NCI-H1930 (cell line): ENCODE results near the gene ITGA7.
"Not testable (repeated sequence)": the region's sequence is repeated elsewhere in the genome, so short reads cannot be mapped to it uniquely, and the experiment has no call there.

Experiments used
- DNase-seq, 2 experiments: peaks; one replicate each; lab custom pipeline; 2025; lab: John Stamatoyannopoulos, UW

Gene ITGA7

DNA sequence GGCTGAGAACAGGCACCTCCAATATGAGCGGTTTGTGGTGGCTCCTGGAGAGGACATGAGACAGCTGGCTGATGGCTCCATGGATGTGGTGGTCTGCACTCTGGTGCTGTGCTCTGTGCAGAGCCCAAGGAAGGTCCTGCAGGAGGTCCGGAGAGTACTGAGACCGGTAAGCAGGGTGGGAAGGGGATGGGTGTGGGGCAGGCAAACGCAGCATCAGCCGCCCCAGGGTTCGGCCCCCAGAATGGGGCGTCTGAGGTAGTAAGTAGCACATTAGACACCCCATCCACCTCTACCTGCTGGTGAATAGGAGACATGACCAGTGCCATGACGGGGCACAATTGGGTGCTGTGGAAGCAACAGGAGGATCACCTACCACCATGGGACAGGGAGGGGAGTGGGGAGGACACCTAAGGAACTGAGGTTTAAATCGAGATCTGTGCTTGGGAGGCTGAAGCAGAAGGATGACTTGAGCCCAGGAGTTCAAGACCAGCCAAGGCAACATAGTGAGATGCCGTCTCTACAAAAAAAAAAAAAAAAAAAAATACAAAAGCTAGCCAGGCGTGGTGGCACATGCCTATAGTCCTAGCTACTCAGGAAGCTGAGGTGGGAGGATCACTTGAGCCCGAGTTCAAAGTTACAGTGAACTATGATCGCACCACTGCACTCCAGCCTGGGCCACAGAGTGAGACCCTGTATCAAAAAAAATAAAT, 25.5 kb downstream of the ITGA7 start:
- DNase-seq, result no peak

DNA sequence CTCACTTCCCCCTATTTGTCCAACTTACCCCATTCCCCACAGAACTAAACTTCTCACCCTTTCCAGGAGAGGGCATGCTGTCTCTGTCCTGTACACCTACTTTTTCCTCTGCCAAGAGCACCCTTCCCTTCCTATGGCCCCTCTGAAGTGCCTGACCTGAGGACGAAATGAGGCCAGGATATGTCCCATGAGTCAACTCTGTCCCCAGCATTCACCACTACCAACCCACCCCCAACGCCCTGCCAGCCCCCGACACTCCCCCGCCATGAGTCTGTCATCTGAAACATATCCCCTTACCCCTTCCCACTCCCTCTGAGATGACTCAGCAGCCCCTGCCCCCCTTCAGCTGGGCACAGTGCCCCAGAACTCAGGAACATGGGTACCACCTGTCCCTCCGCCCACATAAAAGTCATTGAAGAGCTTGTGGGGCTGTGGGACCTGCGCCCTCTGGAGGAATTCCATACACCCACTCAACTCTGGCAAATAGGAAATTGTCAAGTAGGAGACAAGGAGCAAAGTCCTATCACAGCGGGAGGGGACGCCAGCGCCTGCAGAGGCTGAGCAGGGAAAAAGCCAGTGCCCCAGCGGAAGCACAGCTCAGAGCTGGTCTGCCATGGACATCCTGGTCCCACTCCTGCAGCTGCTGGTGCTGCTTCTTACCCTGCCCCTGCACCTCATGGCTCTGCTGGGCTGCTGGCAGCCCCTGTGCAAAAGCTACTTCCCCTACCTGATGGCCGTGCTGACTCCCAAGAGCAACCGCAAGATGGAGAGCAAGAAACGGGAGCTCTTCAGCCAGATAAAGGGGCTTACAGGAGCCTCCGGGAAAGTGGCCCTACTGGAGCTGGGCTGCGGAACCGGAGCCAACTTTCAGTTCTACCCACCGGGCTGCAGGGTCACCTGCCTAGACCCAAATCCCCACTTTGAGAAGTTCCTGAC, 26.3 kb downstream of the ITGA7 start:
- peak in 1 of 2 experiments; percentile 33 for DNase-seq

DNA sequence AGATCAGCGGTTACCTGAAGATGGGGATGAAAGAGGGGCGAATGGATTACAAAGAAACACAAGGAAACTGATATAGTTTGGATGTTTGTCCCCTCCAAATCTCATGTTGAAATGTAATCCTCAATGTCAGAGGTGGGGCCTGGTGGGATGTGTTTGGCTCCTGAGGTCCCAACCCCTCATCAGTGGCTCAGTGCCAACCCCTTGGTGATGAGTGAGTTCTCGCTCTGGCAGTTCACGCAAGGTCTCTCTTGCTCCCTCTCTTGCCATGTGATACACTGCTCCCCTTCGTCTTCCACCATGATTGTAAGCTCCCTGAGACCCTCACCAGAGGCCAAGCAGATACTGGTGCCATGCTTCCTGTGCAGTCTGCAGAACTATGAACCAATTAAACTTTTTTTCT, 28.0 kb downstream of the ITGA7 start:
- DNase-seq, result no peak

DNA sequence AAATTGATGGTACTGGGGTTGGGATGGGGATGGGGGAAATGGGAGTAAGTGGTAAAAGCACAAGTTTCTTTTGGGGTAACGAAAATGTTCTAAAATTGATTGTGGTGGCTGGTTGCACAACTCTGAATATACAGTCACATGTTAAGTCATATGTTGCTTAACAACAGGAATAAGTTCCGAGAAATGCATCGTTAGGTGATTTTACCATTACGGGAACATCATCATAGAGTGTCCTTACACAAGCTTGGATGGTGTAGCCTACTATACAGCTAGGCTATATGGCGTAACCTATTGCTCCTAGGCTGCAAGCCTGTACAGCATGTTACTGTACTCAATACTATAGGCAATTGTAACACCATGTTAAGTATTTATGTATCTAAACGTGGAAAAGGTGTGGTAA, 31.0 kb downstream of the ITGA7 start:
- DNase-seq, result no peak

DNA sequence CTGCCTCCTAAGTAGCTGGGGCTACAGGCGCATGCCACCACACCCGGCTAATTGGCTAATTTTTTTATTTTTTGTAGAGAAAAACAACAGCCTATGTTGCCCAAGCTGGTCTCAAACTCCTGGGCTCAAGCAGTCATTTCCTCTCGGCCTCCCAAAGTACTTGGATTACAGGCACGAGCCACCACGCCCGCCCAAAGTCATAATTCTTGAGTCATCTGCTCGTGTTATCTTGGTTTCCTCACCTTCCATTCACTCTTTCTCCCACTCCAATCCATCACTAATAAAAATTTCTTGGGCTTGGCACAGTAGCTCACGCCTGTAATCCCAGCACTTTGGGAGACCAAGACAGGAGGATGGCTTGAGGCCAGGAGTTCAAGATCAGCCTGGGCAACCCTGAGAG, 32.0 kb downstream of the ITGA7 start:
- DNase-seq, result no peak

DNA sequence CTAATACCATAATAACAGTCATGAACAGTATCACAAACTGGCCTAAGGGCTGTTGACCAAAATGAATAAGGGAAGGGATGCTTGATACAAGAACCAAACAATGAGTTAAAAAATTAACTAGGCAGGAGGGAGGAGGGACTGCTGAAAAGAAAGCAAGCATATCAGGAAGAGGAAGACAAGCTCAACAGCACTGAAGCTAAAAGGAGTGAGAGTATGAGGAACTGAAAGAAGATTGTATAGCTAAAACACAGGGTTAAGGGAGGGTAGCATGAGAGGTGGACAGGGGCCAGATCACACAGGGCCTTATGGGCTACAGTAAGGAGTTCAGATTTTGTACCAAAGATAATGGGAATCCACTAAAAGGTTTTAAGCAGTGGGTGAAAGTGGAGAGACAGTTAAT, 34.1 kb downstream of the ITGA7 start:
- no peak for DNase-seq

DNA sequence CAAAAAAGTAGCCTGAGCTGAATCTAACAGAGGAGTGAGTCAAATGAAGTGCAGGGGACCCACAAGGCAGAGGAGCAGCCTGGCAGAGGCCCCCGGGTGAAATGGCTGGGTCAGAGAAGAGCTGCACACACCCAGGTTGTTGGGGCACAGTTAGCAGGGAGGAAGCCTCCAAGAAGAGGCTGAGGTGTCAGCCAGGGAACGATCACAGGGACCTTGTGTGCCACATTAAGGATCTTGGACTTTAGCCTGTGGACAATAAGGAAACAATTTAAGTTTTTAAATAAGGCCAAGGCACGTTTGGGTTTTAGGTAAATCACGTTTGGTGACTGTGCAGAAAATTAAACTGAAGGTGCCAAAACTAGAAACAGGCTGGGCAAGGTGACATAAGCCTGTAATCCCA, 36.0 kb downstream of the ITGA7 start:
- no peak for DNase-seq

DNA sequence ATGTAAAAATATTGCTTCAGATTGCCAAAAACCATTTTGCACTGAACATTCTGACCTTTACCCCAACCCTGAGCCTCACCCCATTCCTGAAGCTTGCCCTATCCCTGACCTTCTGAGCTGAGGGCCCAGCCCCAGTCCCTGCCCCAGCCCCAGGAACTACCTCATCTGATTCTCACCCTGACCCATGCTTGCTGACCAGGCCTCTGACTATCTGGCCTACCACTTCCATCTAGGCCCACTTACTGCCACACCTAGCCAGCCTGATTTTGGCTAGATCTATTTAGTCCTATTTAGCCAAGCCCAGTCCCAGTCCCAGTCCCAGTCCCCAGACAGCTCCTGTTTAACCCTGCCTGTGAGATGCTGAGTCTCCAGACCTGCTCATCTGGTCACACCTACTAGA, 37.4 kb downstream of the ITGA7 start:
- no peak for DNase-seq

DNA sequence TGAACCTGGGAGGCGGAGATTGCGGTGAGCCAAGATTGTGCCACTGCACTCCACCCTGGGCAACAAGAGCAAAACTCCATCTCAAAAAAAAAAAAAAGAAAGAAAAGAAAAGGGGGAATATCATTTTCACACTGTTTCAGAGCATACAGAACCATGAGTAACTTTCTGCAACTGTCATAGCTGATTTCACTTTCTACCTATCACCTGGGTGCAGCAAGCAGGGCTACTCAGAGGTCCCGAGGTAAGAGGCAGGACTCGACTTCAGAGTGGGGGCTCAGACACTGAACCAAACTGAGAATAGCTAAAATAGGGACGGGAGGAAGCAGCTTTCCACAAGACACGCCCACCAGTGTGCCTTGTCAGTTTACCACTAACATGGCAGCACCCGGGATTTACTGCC, 41.2 kb downstream of the ITGA7 start:
- no peak for DNase-seq

DNA sequence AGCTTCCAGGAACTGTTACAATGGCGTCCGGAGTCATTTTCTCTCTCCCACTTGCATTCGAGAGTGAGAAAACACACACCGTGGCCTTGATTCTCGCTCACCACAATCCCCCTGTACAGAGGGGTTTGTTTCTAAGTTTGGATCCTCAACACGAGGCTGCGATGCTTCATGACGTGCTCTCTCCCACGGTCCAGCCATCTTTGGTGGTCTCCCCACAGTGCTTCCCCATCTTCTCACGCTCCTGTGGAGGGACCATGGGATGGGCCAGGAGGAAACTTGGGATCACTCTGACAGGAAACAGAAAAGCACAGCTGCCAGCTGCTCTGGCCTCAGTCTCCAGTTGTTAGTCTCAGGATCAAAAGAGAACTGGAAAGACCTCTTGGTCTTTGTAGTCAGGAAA, 42.9 kb downstream of the ITGA7 start:
- DNase-seq, result no peak

DNA sequence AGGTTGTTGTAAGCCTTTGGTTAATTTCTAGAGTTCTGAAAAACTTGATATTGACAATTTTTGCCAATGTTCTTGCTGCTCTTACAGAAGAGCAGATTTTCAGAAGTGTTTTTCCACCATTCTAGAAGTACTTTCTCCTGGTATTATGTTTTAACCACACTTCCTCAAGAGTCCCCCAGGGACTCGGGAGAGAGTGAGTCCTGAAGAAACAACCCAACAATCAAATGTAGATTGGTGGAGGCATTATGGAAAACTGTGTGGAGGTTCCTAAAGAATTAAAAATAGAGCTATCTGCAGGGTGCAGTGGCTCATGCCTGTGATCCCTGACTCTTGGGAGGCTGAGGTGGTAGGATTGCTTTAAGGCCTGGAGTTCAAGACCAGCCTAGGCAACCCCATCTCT, 44.3 kb downstream of the ITGA7 start:
- DNase-seq, result no peak

DNA sequence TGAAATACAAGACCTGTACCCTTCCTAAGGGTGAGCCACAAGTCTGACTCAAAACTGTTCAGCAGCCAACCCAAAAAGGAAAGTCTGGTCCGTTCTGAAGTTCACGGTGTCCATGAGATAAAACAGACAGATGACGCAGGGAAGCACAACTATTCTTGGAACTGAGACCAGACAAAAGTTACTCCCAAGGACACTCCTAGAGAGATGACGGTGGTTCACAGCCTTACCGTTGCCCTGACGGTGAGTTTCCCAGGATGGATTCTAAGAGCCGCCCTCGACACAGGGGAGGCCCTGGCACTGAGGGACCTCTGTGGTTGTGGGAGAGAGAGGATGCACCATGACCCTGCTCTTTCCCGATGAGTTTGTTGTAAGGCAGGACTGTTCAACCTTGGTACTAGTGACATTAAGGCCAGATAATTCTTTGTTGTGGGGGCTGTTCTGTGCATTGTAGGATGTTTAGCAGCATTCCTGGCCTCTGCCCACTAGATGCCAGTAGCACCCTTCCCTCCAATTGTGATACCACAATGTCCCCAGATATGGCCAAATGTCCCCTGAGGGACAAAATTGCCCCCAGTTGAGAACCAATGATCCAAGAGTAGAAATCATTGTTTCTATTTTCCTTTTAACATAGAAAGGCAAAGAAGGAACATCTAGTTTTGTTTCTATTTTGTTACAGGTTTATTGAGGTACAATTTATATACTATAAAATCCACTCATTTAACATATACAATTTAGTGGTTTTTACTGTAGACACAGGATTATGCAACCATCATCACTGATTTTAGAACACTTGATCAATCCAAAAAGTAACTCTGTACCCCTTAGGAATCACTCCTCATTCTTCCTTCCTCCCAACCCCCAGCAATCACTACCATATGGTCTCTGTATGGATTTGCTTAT, 48.0 kb downstream of the ITGA7 start:
- no peak for DNase-seq

DNA sequence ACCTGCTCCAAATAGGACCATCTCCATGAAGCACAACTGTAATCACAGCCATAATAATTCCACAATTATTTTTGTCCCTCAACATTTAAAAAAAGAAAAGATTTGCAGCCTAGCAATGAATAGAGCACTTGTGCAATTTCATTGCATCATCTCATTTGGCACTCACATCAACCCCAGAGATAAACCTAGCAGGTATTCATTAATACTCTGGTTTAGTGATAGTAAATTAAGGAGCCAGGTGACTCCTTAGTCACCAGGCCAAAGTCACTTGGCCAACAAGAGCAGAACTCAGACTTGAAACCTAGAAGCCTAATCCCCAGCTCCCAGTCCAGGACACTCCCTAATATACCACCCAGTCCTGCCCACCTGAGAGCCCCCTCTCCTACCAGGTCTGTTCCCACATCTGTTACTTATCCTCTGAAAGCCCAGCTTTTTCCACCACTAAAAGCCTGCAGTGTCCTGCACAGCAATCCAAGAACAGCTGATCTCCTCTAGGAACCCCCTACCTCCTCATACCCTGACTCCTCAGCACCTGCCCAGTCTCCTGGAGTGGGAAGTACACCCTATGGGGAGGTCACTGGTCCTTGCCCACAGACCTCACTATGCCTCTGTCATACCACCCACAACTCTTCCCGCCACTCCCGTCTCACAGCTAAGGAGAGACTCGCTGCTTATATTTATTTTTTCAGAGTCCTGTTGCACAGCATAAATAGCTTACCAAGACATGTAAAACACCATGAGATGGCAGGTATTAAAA, 48.9 kb downstream of the ITGA7 start:
- DNase-seq, result no peak

DNA sequence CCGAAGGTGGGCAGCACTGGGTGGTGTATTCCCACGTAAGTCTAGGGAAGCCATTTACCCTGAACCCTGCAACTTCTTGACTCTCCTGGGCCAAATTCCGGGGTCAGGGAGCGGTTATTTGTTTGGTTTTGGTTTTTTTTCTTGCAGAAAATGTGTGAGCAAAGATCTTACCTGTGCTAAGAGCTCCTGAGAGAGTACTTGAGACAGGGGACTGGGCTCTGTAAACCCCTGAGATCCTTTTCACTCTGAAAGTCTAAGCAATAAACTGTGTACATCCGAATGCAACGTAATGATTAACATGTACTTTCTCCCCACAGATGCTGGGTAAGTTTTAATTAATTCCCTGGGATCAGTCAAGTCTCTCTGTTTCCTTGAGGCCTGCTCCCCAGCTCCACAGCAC, 49.5 kb downstream of the ITGA7 start:
- no peak for DNase-seq

DNA sequence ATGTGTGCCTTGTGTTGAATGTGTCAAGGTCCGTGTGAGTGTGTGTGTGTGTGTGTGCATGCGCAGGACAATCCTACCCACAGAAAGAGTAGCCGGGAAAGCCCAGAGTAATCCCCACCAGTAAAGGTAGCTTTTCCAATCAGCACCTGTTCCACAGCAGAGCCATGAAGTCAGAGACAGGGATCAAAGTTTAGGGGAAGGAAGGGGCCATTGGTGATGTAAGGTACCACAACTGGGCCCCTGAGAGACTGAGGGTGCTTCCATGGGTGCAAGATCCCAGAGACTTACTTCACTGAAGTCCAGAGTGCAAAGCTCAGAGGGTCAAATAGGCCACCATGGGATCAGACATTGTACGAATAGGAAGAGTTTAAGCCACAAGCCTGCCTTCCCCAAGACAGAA, 50.5 kb downstream of the ITGA7 start:
- no peak for DNase-seq

DNA sequence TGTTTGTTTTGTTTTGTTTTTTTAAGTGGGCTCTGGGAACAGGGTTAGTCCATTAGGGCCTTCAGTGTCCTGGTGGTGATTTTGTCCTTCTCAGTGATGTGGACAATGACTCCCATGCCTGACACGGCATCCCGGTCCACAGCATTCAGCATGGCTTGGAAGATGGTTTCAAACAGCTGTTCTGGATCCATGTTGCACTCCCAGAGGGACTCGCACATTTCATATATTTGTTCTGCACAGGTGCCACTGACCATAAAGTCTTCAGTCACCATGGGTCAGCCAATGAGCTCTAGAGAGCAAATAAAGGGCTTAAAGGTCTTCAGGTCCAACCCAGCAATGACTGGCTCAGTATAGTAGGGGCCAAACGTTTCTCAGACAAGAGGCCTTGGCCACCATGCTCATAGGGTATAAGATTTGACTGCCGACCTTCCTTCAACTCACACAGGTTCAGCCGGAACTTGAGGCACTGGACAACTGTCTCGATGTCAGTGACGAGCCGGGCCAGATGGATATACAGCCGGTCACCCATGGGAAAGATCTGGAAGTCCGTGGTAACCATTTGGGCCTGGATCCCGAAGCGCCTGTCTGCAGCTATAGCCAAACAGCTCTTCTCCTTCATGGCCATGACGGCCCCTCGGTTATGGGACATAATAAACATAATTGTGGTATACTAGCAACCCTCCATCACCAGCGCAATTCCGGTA, 53.0 kb downstream of the ITGA7 start:
- DNase-seq, result no peak

DNA sequence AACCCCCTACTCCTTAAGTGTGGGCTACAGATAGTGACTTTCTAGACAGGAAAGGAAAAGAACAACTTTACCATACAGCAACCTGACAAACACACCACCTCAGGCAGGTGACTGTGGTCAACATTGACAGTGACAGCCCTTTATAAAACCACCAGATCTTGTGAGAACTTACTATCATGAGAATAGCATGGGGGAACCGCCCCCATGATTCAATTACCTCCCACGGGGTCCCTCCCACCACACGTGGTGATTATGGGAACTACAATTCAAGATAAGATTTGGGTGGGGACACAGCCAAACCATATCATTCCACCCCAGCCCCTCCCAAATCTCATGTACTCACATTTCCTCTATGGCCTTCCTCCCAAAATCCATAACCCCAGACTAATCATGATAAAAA, 54.7 kb downstream of the ITGA7 start:
- DNase-seq, result no peak

DNA sequence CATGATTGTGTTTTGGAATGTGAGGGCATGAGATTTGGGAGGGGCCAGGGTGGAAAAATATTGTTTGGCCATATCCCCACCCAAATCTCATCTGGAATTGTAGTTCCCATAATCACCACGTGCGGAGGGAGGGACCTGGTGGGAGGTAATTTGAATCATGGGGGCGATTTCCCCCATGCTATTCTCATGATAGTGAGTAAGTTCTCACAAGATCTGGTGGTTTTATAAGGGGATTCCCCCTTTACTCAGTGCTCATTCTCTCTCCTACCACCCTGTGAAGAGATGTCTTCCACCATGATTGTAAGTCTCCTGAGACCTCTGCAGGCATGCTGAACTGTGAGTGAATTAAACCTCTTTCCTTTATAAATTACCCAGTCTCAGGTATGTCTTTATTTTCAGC, 55.4 kb downstream of the ITGA7 start:
- DNase-seq, result no peak

DNA sequence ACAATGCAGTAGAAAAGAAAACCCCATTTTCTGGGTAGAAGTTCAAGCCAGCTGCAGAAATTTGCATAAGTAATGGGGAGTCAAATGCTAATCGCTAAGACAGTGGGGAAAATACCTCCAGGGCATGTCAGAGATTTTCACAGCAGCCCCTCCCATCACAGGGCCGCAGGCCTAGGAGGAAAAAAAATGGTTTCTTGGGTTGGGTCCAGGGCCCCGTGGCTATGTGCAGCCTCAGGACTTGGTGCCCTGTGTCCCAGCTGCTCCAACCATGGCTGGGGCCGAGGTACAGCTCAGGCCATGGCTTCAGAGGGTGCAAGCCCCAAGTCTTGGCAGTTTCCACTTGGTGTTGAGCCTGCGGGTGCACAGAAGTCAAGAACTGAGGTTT, 56.4 kb downstream of the ITGA7 start:
- DNase-seq, result no peak

DNA sequence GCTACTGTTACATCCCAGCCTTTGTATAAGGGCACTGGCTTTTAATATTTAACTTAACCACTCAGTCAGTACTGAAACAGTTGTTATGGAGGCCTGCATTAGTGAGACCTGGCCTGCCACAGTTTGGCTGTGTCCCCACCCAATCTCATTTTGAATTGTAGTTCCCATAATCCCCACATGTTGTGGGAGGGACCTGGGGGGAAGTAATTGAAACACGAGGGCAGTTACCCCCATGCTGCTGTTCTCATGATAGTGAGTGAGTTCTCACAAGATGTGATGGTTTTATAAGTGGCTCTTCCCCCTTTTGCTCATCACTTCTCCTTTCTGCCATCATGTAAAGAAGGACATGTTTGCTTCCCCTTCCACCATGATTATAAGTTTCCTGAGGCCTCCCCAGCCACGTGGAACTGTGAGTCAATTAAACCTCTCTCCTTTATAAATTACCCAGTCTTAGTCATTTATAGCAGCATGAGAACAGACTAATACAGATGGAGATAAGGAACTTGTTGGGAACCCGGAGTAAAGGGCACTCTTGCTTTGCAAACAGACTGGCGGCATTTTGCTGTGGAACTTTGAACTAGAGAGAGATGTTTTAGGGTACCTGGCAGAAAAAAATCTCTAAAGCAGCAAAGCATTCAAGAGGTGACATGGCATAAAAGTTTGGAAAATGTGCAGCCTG, 56.9 kb downstream of the ITGA7 start:
- DNase-seq, result not testable (repeated sequence)

DNA sequence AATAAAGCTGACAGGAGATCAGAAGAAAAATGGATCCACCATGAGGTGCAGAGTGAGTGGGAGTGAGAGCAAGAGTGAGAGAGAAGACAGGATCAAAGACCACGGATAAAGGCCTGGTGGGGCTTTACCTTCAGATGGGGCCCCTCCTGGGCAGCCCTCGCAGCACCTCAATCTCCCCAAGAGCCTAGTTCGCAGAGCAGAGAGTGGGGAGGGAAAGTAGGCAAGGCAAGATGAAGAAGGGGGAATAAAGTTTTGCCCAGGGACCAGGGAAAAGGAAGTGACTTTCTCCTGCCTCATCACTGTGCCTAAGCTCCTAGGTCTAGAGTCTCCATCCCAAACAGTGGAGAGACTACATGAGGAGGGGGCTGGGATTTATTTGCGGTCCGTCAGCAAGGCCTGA, 60.7 kb downstream of the ITGA7 start:
- no peak for DNase-seq
